ENCODE measurements around the gene DNAJC17. TPM values are rescaled to one million over a fixed set of nuclear protein-coding genes. Genes with fewer than 3 reads are reported as not detected.

The DNAJC17 gene
- total RNA-seq, 1 experiment from 2014 or later = 34.5 TPM

- DNase-seq (ENCODE audit: low spot score) = no peak
- ChIA-PET CTCF (no interaction called here), POLR2A (ENCODE audit: low non-redundant PET) (no interaction called here)
- H3K4me3 ChIP-seq (ENCODE audit: low read depth, low read length, poor library complexity, severe bottlenecking) = no peak overlapping the region
- no peak for TF ChIP-seq EZH2 (IDR thresholded peaks at IDR 0.05; ENCODE audit: borderline replicate concordance, low read depth, low read length, poor library complexity, severe bottlenecking)
- no peak for TF ChIP-seq CTCF (conservative IDR thresholded peaks at IDR 0.05; ENCODE audit: low read depth, low read length)
- H3K4me1 ChIP-seq (ENCODE audit: insufficient read depth, low read length, poor library complexity, severe bottlenecking) = peaks cover 33% of the 10 kb centered on the region
- H3K27me3 ChIP-seq (replicated peaks; ENCODE audit: insufficient read depth, low read depth, low read length, poor library complexity) = no peaks in the 10 kb centered on the region
- H3K27ac ChIP-seq (ENCODE audit: low read depth, low read length, poor library complexity, severe bottlenecking) = peak overlapping the region; percentile 69
- no TSS peak for BruUV-seq (replicated peaks)
- H3K36me3 ChIP-seq (ENCODE audit: insufficient read depth, low read length, poor library complexity, severe bottlenecking) = peaks cover 9% of the 10 kb centered on the region
- intact Hi-C loops (cut with micrococcal nuclease; ENCODE audit: unreplicated experiment) = no loop called here
- no peaks in the 10 kb centered on the region for H3K9me3 ChIP-seq (ENCODE audit: low read depth, low read length, poor library complexity, severe bottlenecking)
These were observed 37.0 kb downstream of the DNAJC17 start for GRCh38 chr15:40770147-40770721.

- ChIA-PET POLR2A (ENCODE audit: low non-redundant PET) (no interaction called here), CTCF (interaction anchor here (1.3 kb wide), 1 partner anchor 13 kb away, joined by 3 read pairs; no protein-coding TSS in a partner anchor)
- H3K36me3 ChIP-seq (ENCODE audit: insufficient read depth, low read length, poor library complexity, severe bottlenecking) = peaks cover 8% of the 10 kb centered on the region
- BruUV-seq (replicated peaks) = no TSS peak
- H3K4me3 ChIP-seq (ENCODE audit: low read depth, low read length, poor library complexity, severe bottlenecking) = no peak within 1 kb of the TSS
- intact Hi-C loops (cut with micrococcal nuclease; ENCODE audit: unreplicated experiment) = no loop called here
- H3K27ac ChIP-seq (ENCODE audit: low read depth, low read length, poor library complexity, severe bottlenecking) = peak within 1 kb of the TSS; percentile 69
- H3K4me1 ChIP-seq (ENCODE audit: insufficient read depth, low read length, poor library complexity, severe bottlenecking) = peaks cover 40% of the 10 kb centered on the region
- H3K27me3 ChIP-seq (replicated peaks; ENCODE audit: insufficient read depth, low read depth, low read length, poor library complexity) = no peaks in the 10 kb centered on the region
- no peak for TF ChIP-seq EZH2 (IDR thresholded peaks at IDR 0.05; ENCODE audit: borderline replicate concordance, low read depth, low read length, poor library complexity, severe bottlenecking)
- DNase-seq (ENCODE audit: low spot score) = peak; percentile 80
- H3K9me3 ChIP-seq (ENCODE audit: low read depth, low read length, poor library complexity, severe bottlenecking) = no peaks in the 10 kb centered on the region
These were observed 37.8 kb downstream of the DNAJC17 start, which contains the start of gene C15orf62 for GRCh38 chr15:40769274-40770146. Gene C15orf62, plus strand, starts transcription at chr15:40769980. Its CDS starts 516 bp downstream, at chr15:40770496.

GRCh38 chr15:40768521-40769273 is 38.6 kb downstream of the DNAJC17 start:
- Histone ChIP-seq H3K9me3 (ENCODE audit: low read depth, low read length, poor library complexity, severe bottlenecking) (no peaks in the 10 kb centered on the region), H3K36me3 (ENCODE audit: insufficient read depth, low read length, poor library complexity, severe bottlenecking) (peaks cover 8% of the 10 kb centered on the region), H3K27ac (ENCODE audit: low read depth, low read length, poor library complexity, severe bottlenecking) (peak overlapping the region; percentile 69), H3K4me1 (ENCODE audit: insufficient read depth, low read length, poor library complexity, severe bottlenecking) (peaks cover 44% of the 10 kb centered on the region), H3K4me3 (ENCODE audit: low read depth, low read length, poor library complexity, severe bottlenecking) (no peak overlapping the region), H3K27me3 (replicated peaks; ENCODE audit: insufficient read depth, low read depth, low read length, poor library complexity) (no peaks in the 10 kb centered on the region)
- intact Hi-C loops (cut with micrococcal nuclease; ENCODE audit: unreplicated experiment) = no loop called here
- no peak for DNase-seq (ENCODE audit: low spot score)
- no TSS peak for BruUV-seq (replicated peaks)
- ChIA-PET POLR2A (ENCODE audit: low non-redundant PET) (interaction anchor here (0.6 kb wide), 1 partner anchor 16 kb away, joined by 3 read pairs; no protein-coding TSS in a partner anchor), CTCF (interaction anchor here (1.3 kb wide), 1 partner anchor 14 kb away, joined by 3 read pairs; no protein-coding TSS in a partner anchor)
- no peak for TF ChIP-seq EZH2 (IDR thresholded peaks at IDR 0.05; ENCODE audit: borderline replicate concordance, low read depth, low read length, poor library complexity, severe bottlenecking)
- TF ChIP-seq CTCF (conservative IDR thresholded peaks at IDR 0.05; ENCODE audit: low read depth, low read length) = no peak

Data from A673 (cell line).